Ectodermal cell (in vitro differentiated cells): ENCODE measurements around the gene GDF3.
A peak's percentile ranks its signal among the peaks of the same experiment; 100 is the strongest.
"Not testable (repeated sequence)": the region's sequence is repeated elsewhere in the genome, so short reads cannot be mapped to it uniquely, and the experiment has no call there.

ENCODE experiments used
- H3K27ac ChIP-seq: 2 replicates; pipeline ENCODE4 v1.7.0; 2013; ENCODE audit warnings: mild to moderate bottlenecking, low read depth, low read length; ENCODE audit not compliant: insufficient read depth, poor library complexity, severe bottlenecking
- H3K27me3 ChIP-seq: 2 replicates; pipeline ENCODE4 v1.7.0; 2013; ENCODE audit warnings: mild to moderate bottlenecking, low read length; ENCODE audit not compliant: insufficient read depth, control insufficient read depth, poor library complexity, severe bottlenecking
- H3K36me3 ChIP-seq: one replicate; pipeline ENCODE4 v1.7.0; 2013; ENCODE audit warnings: low read length; ENCODE audit not compliant: control insufficient read depth, insufficient read depth
- H3K4me1 ChIP-seq: one replicate; pipeline ENCODE4 v1.7.0; 2013; ENCODE audit warnings: low read length; ENCODE audit not compliant: control insufficient read depth, insufficient read depth
- H3K4me3 ChIP-seq: 2 replicates; pipeline ENCODE4 v1.7.0; 2013; ENCODE audit warnings: low read depth, low read length, control low read depth; ENCODE audit not compliant: insufficient read depth
- H3K9me3 ChIP-seq: 2 replicates; pipeline ENCODE4 v1.7.0; 2013; ENCODE audit warnings: mild to moderate bottlenecking, low read length, moderate library complexity; ENCODE audit not compliant: control insufficient read depth
- WGBS, 2 experiments: methylation state at CpG; one replicate each; pipeline ENCODE4 v1.1.7; 2013; ENCODE audit warnings: missing lambda C conversion rate in 2 of 2; 5-methylcytosine and 5-hydroxymethylcytosine counted together

Gene GDF3

DNA sequence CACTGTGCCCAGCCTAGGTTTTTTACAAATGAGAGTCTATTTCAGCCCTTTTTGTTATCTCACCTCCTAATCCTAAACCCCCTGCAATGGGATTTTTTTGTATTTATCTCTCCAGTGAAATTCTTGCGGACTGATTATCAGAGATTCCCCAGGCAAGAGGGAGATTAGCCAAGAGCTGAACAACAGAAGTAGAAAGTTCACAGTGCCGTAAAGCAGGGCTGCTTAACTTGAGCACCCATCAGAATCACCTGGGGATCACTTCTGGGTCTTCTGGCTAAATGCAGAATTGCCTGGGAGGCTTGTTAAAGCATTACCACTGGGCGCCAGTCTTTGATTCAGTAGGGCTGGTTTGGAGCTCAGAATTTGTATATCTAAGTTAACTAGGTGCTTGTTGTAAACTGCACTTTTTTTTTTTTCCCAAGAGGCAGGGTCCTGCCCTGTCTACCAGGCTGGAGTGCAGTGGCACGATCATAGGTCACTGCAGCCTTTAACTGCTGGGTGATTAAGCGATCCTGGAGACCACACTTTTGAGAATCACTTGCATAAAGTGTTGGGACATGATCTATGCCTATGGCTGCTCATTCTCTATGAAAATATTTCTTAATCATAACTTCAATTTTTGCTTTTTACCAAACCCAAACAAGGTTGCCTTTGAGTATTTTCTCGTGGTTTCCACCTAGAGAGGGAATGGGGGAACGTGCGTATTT is 14.5 kb upstream of the GDF3 start:
- WGBS, 2 experiments: 79 to 84% methylated on average over 8 of the region's 8 CpGs
- H3K27me3 ChIP-seq: no peaks in the 10 kb centered on the region
- no peaks in the 10 kb centered on the region for H3K9me3 ChIP-seq
- no peaks in the 10 kb centered on the region for H3K36me3 ChIP-seq
- peak overlapping the region; percentile 26 for H3K27ac ChIP-seq
- H3K4me3 ChIP-seq: no peak overlapping the region
- no peaks in the 10 kb centered on the region for H3K4me1 ChIP-seq

DNA sequence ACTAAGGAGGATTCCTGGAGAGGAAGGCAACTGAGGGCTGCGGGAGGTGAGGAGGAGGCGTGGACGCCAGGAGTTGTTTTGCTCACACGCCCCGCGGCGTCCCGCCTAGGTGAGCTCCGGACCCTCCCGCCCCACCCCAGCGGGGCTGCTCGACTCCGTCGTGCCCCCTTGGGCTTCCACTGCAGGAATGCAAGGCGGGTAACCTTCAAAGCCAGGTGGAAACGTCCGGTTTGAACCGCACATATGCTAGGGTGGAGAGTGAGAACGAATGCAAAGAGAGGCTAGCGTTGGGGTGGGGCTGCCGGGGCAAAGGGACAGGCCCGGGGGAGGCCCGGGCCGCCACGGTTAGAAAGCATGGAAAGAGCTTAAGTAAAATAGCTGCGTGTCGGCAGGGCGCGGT is 10.3 kb upstream of the GDF3 start:
- 95% methylated on average over 29 of the region's 29 CpGs for WGBS, 2 experiments
- no peaks in the 10 kb centered on the region for H3K9me3 ChIP-seq

DNA sequence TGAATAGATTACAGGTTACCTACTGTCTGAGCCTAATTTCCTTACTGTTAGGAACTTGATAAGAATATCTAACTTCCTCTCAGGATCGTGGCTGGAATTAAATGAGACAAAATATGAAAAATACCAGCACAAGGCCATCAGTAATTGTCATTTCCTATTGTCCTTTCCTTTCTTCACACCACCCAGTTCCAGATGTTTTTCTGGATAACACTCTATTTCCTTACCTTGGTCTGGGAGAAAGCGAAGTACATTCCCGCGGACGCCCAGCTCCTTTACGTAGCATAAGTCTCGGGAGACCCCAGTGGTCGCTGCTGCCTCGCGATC is 376 bp downstream of the GDF3 start:
- Histone ChIP-seq H3K27ac (no peak overlapping the region), H3K9me3 (no peaks in the 10 kb centered on the region), H3K27me3 (no peaks in the 10 kb centered on the region), H3K4me1 (no peaks in the 10 kb centered on the region), H3K4me3 (no peak overlapping the region), H3K36me3 (no peaks in the 10 kb centered on the region)
- 76 to 77% methylated on average over 10 of the region's 10 CpGs for WGBS, 2 experiments

More for the DNA sequence above, 10.3 kb upstream of the GDF3 start:
- H3K4me1 ChIP-seq: no peaks in the 10 kb centered on the region
- no peaks in the 10 kb centered on the region for H3K36me3 ChIP-seq
- no peaks in the 10 kb centered on the region for H3K27me3 ChIP-seq
- no peak overlapping the region for H3K4me3 ChIP-seq
- no peak overlapping the region for H3K27ac ChIP-seq

DNA sequence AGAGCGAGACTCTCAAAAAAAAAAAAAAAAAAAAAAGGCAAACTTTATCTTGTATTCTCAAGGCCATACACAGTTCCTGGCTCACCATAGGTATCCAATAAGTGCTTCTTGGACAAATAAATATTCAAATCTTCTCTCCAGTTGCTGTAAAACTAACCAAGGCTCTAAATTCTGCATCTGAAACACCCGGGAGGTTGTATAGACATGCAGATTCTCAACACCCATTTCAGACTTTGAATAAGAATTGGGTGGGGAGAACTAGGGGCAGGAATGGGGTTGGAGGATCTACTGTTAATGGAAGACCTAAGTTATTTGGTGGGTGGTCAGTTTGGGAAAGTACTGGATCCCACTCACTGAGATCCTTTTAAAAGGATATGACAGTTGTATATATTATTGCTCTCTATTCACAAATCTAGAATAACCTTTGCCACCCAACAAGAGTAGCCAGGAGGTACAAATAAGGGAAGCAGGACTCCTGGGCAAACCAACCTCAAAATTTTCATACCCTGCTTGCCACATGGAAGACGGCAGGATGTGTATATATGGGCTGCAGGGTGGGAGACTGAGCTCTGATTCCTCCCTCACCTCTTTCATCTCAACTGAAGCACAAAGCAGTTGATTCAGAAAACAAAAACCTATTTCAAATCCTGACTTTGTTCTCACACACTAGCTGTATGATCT is 879 bp downstream of the GDF3 start:
- H3K9me3 ChIP-seq: no peaks in the 10 kb centered on the region
- no peak overlapping the region for H3K27ac ChIP-seq
- 40 to 56% methylated on average over 2 to 3 of the region's 3 CpGs for WGBS, 2 experiments
- H3K4me3 ChIP-seq: no peak overlapping the region
- H3K4me1 ChIP-seq: no peaks in the 10 kb centered on the region
- no peaks in the 10 kb centered on the region for H3K27me3 ChIP-seq
- no peaks in the 10 kb centered on the region for H3K36me3 ChIP-seq

DNA sequence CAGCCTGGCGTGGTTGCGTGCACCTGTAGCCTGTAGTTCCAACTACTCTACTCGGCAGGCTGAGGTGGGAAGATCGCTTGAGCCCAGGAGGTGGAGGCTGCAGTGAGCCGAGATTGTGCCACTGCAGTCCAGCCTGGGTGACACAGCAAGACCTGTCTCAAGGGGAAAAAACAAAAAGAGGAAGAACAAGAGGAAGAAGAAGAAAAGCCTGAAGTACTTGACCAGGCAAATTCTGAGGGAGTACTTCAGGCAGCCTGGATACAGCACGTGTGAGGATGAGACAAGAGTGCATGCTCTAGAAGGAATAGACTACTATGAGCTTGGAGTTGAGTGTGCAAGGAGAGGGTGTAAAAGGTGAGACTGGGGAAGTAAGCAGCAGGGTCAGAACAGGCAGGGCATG is 1.8 kb downstream of the GDF3 start:
- Histone ChIP-seq H3K4me1 (no peaks in the 10 kb centered on the region), H3K27ac (no peak overlapping the region), H3K27me3 (no peaks in the 10 kb centered on the region), H3K36me3 (no peaks in the 10 kb centered on the region), H3K9me3 (no peaks in the 10 kb centered on the region), H3K4me3 (no peak overlapping the region)
- 85 to 86% methylated on average over 6 of the region's 6 CpGs for WGBS, 2 experiments

DNA sequence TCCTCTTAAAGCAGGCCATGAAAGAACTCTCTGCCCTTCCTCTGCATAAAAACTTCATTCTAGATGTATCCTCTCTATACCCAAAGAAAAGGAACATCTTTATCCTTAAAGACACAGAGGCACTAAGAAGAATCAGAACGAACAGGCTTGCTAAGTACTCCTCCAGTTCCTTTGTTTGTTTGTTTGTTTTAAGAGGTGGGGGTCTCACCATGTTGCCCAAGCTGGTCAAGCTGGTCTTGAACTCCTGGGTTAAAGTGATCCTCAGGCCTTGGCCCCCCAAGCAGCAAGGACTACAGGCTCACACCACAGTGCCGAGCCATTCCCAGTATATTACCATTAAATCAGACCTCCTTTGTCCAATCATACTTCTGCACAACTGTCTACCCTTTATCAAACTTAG is 14.0 kb downstream of the GDF3 start:
- 42 to 63% methylated on average over 2 of the region's 2 CpGs for WGBS, 2 experiments
- Histone ChIP-seq H3K27ac (no peak overlapping the region), H3K27me3 (no peaks in the 10 kb centered on the region), H3K4me1 (no peaks in the 10 kb centered on the region), H3K4me3 (no peak overlapping the region), H3K36me3 (no peaks in the 10 kb centered on the region), H3K9me3 (no peaks in the 10 kb centered on the region)

DNA sequence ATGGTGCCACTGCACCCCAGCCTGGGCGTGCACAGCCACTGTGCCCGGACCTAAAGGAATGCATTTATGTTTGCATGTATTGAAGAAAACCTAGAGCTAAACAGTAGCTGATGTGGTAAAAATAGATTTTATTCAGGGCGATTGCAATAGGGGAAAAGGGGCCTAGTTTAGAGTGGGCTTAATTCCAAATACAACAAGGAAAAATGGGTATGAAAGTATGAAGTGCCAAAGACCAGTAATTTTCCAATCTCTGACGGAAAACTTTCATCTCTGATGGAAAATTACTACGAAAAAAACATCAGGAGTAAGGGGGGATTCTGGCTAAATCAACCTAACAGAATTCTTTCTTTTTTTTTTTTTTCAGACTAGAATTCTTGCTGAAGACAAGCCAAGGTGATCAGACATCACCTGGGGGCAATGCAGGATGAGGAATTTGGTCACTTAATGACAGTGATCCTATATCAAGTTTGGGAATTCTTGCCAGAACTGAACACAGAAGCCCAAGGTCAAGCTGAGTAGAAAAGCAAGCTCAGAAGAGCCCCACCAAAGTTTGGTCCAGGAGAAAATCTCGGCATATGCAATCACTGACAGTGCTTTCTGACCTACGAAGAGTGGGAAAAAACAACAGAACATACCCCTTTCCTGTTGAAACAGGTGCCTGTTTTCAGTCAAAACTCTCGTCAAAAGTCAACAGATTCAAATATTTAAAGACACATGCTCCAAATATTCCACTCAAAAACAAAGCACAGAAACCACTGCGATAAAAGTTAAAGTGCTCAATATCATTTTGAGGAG is 16.1 kb downstream of the GDF3 start:
- Histone ChIP-seq H3K9me3 (no peaks in the 10 kb centered on the region), H3K36me3 (no peaks in the 10 kb centered on the region), H3K4me1 (no peaks in the 10 kb centered on the region), H3K27me3 (no peaks in the 10 kb centered on the region), H3K27ac (no peak overlapping the region), H3K4me3 (no peak overlapping the region)
- WGBS, 2 experiments: 93 to 94% methylated on average over 9 of the region's 9 CpGs

DNA sequence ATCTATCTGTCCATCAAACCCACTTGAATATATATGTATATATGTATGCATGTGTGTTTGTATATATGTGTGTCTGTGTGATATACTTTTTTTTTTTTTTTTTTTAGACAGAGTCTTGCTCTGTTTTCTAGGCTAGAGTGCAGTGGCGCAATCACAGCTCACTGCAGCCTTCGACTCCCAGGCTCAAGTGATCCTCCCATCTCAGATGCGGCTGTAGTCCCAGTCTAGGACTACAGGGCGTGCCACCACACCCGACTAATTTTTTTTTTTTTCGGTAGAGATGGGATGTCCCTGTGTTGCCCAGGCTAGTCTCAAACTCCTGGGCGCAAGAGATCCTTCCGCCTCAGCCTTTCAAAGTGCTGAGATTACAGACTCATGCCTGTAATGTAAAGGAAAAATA is 16.8 kb downstream of the GDF3 start:
- H3K27ac ChIP-seq: no peak overlapping the region
- no peak overlapping the region for H3K4me3 ChIP-seq
- H3K36me3 ChIP-seq: no peaks in the 10 kb centered on the region
- WGBS, 2 experiments: 93 to 96% methylated on average over 8 of the region's 8 CpGs
- no peaks in the 10 kb centered on the region for H3K4me1 ChIP-seq
- H3K9me3 ChIP-seq: no peaks in the 10 kb centered on the region
- no peaks in the 10 kb centered on the region for H3K27me3 ChIP-seq

DNA sequence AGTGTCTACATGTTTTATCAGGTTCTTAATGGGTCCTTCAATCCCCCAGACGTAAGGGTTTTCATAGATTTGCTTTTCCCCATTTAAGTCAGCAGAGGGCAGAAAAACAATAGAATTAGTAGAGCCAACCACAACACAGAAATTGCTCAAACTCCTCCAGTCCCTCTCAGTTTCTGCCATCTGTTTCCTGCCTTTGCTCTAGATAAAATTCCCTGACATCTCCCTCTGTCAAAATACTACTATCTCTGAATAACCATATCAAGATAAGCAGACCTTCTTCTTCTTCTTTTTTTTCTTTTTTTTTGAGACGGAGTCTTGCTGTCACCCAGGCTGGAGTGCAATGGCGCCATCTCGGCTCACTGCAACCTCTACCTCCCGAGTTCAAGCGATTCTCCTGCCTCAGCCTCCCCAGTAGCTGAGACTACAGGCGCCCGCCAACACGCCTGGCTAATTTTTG is 18.1 kb downstream of the GDF3 start:
- not testable (repeated sequence) for H3K4me3 ChIP-seq, H3K27me3 ChIP-seq, H3K9me3 ChIP-seq, H3K36me3 ChIP-seq, H3K27ac ChIP-seq, H3K4me1 ChIP-seq
- 74 to 76% methylated on average over 9 of the region's 9 CpGs for WGBS, 2 experiments

DNA sequence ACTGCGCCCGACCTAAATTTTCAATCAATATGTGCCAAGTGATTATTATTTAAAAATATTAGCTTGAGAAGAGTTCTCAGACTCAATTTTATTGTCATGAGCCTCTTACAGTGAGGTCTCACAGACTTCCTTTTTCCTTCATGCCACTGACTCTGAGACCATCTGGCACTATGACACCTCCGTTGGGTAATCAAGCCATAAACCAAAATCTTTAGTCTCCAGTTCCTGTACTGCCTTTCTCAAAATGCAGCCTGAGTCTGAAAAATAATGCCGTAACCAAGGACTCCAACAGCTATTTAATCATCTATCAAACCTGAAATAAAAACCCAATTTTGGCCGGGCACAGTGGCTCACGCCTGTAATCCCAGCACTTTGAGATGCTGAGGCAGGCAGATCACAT is 20.1 kb downstream of the GDF3 start:
- not testable (repeated sequence) for H3K4me1 ChIP-seq, H3K4me3 ChIP-seq, H3K9me3 ChIP-seq, H3K36me3 ChIP-seq, H3K27ac ChIP-seq, H3K27me3 ChIP-seq
- 89 to 96% methylated on average over 4 to 6 of the region's 6 CpGs for WGBS, 2 experiments
